Erythroblast (primary cell): ENCODE measurements around the gene CRLF2.

Experiments
- GATA1 ChIP-seq: IDR thresholded peaks from 2 replicates; pipeline ENCODE4 v1.6.1; 2011; ENCODE audit warnings: low read depth, mild to moderate bottlenecking, control low read depth, low read length, moderate library complexity
- POLR2A ChIP-seq: IDR thresholded peaks from 2 replicates; pipeline ENCODE4 v1.6.1; 2011; ENCODE audit warnings: mild to moderate bottlenecking, low read length

DNA sequence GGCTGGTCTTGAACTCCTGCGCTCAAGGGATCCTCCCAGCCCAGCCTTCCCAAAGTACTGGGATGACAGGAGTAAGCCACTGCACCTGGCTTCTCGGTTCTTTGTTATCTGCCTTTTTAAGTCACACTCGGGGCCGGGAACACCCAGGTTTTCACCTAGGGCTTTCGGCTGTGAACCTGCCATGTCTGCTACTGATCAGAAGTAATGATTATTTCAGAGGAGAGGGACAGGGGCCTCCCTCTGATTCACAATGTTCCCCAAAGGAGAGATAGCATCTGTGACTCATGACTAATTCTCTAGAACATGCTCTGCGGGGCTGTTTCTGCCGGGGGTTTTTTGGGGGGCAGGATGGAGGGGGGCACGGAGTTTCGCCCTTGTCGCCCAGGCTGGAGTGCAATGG is 26.9 kb downstream of the CRLF2 start:
- TF ChIP-seq POLR2A (no peak), GATA1 (no peak)
